WERI-Rb-1 (cell line): ENCODE data around the gene SLAIN1.

Experiments
- DNase-seq: peaks from one replicate; pipeline ENCODE4 v3.0.0-alpha.2; 2020
- H3K27ac ChIP-seq: fragments of 250-450 bp; sonication (Bioruptor Pico); 2 replicates; pipeline ENCODE4 v1.5.1; 2020; ENCODE audit warnings: mild to moderate bottlenecking, moderate library complexity
- H3K27me3 ChIP-seq: fragments of 250-450 bp; sonication (Bioruptor Pico); 2 replicates; pipeline ENCODE4 v1.5.1; 2021; ENCODE audit warnings: mild to moderate bottlenecking, low read depth, moderate library complexity; ENCODE audit not compliant: insufficient read depth, severe bottlenecking
- H3K36me3 ChIP-seq: fragments of 250-450 bp; sonication (Bioruptor Pico); 2 replicates; pipeline ENCODE4 v1.5.1; 2020; ENCODE audit warnings: mild to moderate bottlenecking, moderate library complexity
- H3K4me3 ChIP-seq: 2 replicates; pipeline ENCODE4 v1.5.1; 2011; ENCODE audit warnings: low read depth, mild to moderate bottlenecking, control low read depth, low read length
- H3K9me3 ChIP-seq: fragments of 250-450 bp; sonication (Bioruptor Pico); 2 replicates; pipeline ENCODE4 v1.5.1; 2021; ENCODE audit warnings: mild to moderate bottlenecking, moderate library complexity; ENCODE audit not compliant: severe bottlenecking
- CTCF ChIP-seq: IDR thresholded peaks from 2 replicates; pipeline ENCODE4 v1.5.1; 2011; ENCODE audit warnings: low read depth, mild to moderate bottlenecking, control low read depth, inconsistent platforms, low read length

The SLAIN1 gene

GRCh38 chr13:77786695-77787287, 89.3 kb downstream of the SLAIN1 start:
- no peak overlapping the region for H3K4me3 ChIP-seq
- no peak for DNase-seq
- no peak overlapping the region for H3K27ac ChIP-seq
- H3K27me3 ChIP-seq: no peaks in the 10 kb centered on the region
- TF ChIP-seq CTCF: no peak
- H3K9me3 ChIP-seq: no peaks in the 10 kb centered on the region
- no peaks in the 10 kb centered on the region for H3K36me3 ChIP-seq

GRCh38 chr13:77789376-77789775, 91.9 kb downstream of the SLAIN1 start:
- DNase-seq: no peak
- Histone ChIP-seq H3K4me3 (no peak overlapping the region), H3K27ac (no peak overlapping the region), H3K27me3 (no peaks in the 10 kb centered on the region), H3K36me3 (no peaks in the 10 kb centered on the region), H3K9me3 (no peaks in the 10 kb centered on the region)
- no peak for TF ChIP-seq CTCF

DNA sequence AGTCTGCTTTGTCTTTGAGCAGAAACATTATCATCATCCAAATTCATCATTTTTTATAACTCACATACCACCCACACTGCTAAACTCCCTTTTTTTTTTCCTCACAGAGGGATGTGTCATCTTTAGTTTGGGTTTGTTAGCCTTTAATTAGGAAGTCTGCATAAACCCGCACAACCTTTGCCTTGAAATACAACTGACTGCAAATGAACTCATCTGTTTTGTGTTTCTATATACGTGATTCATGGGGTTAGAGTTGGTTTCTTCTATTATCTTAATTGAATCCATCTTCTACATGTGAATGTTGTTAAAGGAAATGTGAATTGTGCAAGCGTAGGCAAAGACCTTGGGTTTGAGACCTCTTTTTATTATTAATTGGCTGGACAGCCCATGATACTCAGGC, 102.7 kb downstream of the SLAIN1 start:
- Histone ChIP-seq H3K36me3 (no peaks in the 10 kb centered on the region), H3K27ac (no peak overlapping the region), H3K4me3 (no peak overlapping the region), H3K9me3 (no peaks in the 10 kb centered on the region), H3K27me3 (no peaks in the 10 kb centered on the region)
- DNase-seq: no peak
- no peak for TF ChIP-seq CTCF

- no peak for DNase-seq
- no peak for TF ChIP-seq CTCF
- Histone ChIP-seq H3K4me3 (no peak overlapping the region), H3K9me3 (no peaks in the 10 kb centered on the region), H3K36me3 (no peaks in the 10 kb centered on the region), H3K27ac (no peak overlapping the region), H3K27me3 (no peaks in the 10 kb centered on the region)
Measured at GRCh38 chr13:77806518-77806917, 109.0 kb downstream of the SLAIN1 start.

DNA sequence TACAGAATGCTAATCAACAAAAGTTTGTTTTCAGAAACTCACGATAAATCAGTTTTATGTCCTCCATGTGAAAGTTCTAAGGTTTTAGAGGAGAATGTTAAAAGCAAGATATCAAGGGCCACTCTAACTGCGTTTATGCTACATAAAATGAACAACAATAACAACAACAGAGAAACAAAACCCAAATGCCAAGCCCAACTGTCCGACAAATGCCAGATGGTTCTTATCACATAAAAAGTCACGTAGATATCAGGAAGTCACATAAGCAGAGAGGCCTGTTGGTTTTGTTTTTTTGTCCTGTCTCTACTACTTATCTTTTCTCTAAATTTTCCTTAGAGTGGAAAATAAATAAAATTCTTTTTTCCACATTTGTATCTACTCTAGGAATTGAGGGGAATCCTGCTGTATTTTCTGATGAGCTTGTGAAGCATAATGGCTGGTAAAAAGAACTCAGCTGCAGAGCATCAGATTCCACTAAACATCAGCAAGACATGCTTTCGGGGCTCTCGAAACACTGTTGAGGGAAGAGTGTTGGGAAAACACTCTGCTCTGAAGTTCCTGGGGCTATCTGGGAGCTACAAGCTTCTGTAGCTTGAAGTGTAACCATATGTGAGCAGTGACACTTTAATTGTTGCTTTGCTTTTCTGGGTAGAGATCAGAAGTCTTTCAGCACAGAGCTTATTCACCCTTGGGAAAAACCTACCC, 110.1 kb downstream of the SLAIN1 start:
- TF ChIP-seq CTCF: no peak
- Histone ChIP-seq H3K36me3 (no peaks in the 10 kb centered on the region), H3K9me3 (no peaks in the 10 kb centered on the region), H3K27ac (no peak overlapping the region), H3K4me3 (no peak overlapping the region), H3K27me3 (no peaks in the 10 kb centered on the region)
- DNase-seq: no peak

GRCh38 chr13:77810430-77810829, 112.9 kb downstream of the SLAIN1 start:
- H3K9me3 ChIP-seq: no peaks in the 10 kb centered on the region
- no peaks in the 10 kb centered on the region for H3K27me3 ChIP-seq
- H3K4me3 ChIP-seq: no peak overlapping the region
- no peak overlapping the region for H3K27ac ChIP-seq
- no peaks in the 10 kb centered on the region for H3K36me3 ChIP-seq
- no peak for DNase-seq
- TF ChIP-seq CTCF: peak; percentile 20; the same call in 1 of the 2 replicates
